ENCODE data around the gene CCNYL1.
"Not testable (repeated sequence)": the region's sequence is repeated elsewhere in the genome, so short reads cannot be mapped to it uniquely, and the experiment has no call there.

Gene CCNYL1

GRCh38 chr2:207698301-207698700, 13.1 kb upstream of the CCNYL1 start:
- no peak for DNase-seq

- no peak for DNase-seq
These were observed 7.4 kb upstream of the CCNYL1 start for GRCh38 chr2:207704078-207704477.

- DNase-seq, result no peak
These were observed 6.8 kb upstream of the CCNYL1 start for GRCh38 chr2:207704671-207705070.

GRCh38 chr2:207706936-207707860, 4.2 kb upstream of the CCNYL1 start:
- DNase-seq, result no peak

- no peak for DNase-seq
These were observed 500 bp downstream of the CCNYL1 start for GRCh38 chr2:207711750-207712530.

- DNase-seq, result no peak
These were observed 4.6 kb downstream of the CCNYL1 start for GRCh38 chr2:207716056-207716455.

GRCh38 chr2:207718521-207718920, 7.1 kb downstream of the CCNYL1 start:
- no peak for DNase-seq

GRCh38 chr2:207719008-207719407, 7.6 kb downstream of the CCNYL1 start:
- DNase-seq, result no peak

GRCh38 chr2:207719655-207720054, 8.2 kb downstream of the CCNYL1 start:
- DNase-seq, result not testable (repeated sequence)

GRCh38 chr2:207720517-207721187, 9.2 kb downstream of the CCNYL1 start:
- DNase-seq, result no peak

GRCh38 chr2:207722773-207723424, 11.5 kb downstream of the CCNYL1 start:
- no peak for DNase-seq

GRCh38 chr2:207723425-207723787, 12.0 kb downstream of the CCNYL1 start:
- not testable (repeated sequence) for DNase-seq

- DNase-seq, result no peak
These were observed 12.7 kb downstream of the CCNYL1 start for GRCh38 chr2:207724113-207724512.

- DNase-seq, result no peak
These were observed 14.6 kb downstream of the CCNYL1 start for GRCh38 chr2:207725873-207726578.

- no peak for DNase-seq
These were observed 15.8 kb downstream of the CCNYL1 start for GRCh38 chr2:207727261-207727660.

- no peak for DNase-seq
These were observed 18.1 kb downstream of the CCNYL1 start for GRCh38 chr2:207729465-207729998.

- no peak for DNase-seq
These were observed 19.7 kb downstream of the CCNYL1 start for GRCh38 chr2:207731138-207731537.

- DNase-seq, result no peak
These were observed 22.3 kb downstream of the CCNYL1 start for GRCh38 chr2:207733597-207734240.

GRCh38 chr2:207734264-207734635, 22.8 kb downstream of the CCNYL1 start:
- no peak for DNase-seq

- no peak for DNase-seq
These were observed 23.4 kb downstream of the CCNYL1 start for GRCh38 chr2:207734636-207735512.

GRCh38 chr2:207735513-207735859, 24.0 kb downstream of the CCNYL1 start:
- DNase-seq, result not testable (repeated sequence)

All from NCI-H1048 (cell line).